Measurements from ENCODE around the gene SPINK2.

SPINK2 gene

DNA sequence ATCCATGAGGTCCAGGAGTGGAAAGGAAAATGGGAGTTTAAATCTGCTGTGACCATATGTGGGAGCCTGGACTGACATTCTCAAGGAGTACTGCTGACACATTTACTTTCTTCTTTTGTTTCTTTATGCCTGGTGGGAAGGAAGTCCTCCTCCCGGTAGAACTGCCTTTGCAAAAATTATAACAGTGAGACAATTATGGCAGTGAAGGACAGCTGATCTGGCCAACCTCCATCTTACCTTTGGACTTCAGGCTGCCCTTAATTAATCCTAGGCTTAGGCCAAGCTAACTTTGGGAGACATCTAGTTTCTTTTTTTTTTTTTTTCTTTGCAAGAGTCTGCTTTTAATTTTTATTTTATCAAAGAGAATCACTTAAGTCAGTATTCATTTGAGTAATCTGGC lies 61.3 kb downstream of the SPINK2 start:
- DNase-seq (ENCODE audit: low read depth): no peak
- H3K4me3 ChIP-seq (ENCODE audit: low read depth, low read length): no peak overlapping the region

Measured in skeletal muscle cell (primary cell).